SK-N-SH treated with all-trans-retinoic acid at 6 μM for 48 hours (cell line): ENCODE measurements around the gene CD86.

ENCODE experiments used
- ATAC-seq: fragments of 200-7000 bp; cut with Tn5 transposase; 3 replicates; pipeline ENCODE4 v1.9.1; 2020; ENCODE audit warnings: mild to moderate bottlenecking, moderate library complexity
- BACH2 ChIP-seq: fragments of 250-450 bp; sonication (Bioruptor Pico); IDR thresholded peaks from 2 replicates; pipeline ENCODE4 v1.9.0; 2021; ENCODE audit warnings: mild to moderate bottlenecking, borderline replicate concordance
- CSDC2 ChIP-seq: fragments of 250-450 bp; sonication (Bioruptor Pico); IDR thresholded peaks from 2 replicates; pipeline ENCODE4 v1.5.0; 2020; ENCODE audit warnings: mild to moderate bottlenecking, moderate library complexity
- ESRRG ChIP-seq: fragments of 250-450 bp; sonication (Bioruptor Pico); IDR thresholded peaks from 2 replicates; pipeline ENCODE4 v1.6.1; 2021; ENCODE audit warnings: mild to moderate bottlenecking
- ISL1 ChIP-seq: fragments of 250-450 bp; sonication (Bioruptor Pico); IDR thresholded peaks from 2 replicates; pipeline ENCODE4 v2.1.2; 2022; ENCODE audit warnings: mild to moderate bottlenecking, moderate library complexity
- OSR1 ChIP-seq: fragments of 250-450 bp; sonication (Bioruptor Pico); IDR thresholded peaks from 2 replicates; pipeline ENCODE4 v1.8.0; 2022; ENCODE audit warnings: moderate library complexity, mild to moderate bottlenecking, inconsistent platforms
- PPARA ChIP-seq: fragments of 250-450 bp; sonication (Bioruptor Pico); IDR thresholded peaks from 2 replicates; pipeline ENCODE4 v1.5.0; 2020; ENCODE audit warnings: mild to moderate bottlenecking, borderline replicate concordance
- RARB ChIP-seq: fragments of 250-450 bp; sonication (Bioruptor Pico); IDR thresholded peaks from 2 replicates; pipeline ENCODE4 v1.8.0; 2021; ENCODE audit warnings: mild to moderate bottlenecking, moderate library complexity
- SNAI2 ChIP-seq: fragments of 250-450 bp; sonication (Bioruptor Pico); IDR thresholded peaks from 2 replicates; pipeline ENCODE4 v1.5.0; 2020; ENCODE audit warnings: mild to moderate bottlenecking, moderate library complexity
- TCF4 ChIP-seq: fragments of 250-450 bp; sonication (Bioruptor Pico); IDR thresholded peaks from 2 replicates; pipeline ENCODE4 v1.8.0; 2021; ENCODE audit warnings: mild to moderate bottlenecking, moderate library complexity, borderline replicate concordance
- TOX ChIP-seq: fragments of 250-450 bp; sonication (Bioruptor Pico); IDR thresholded peaks from 2 replicates; pipeline ENCODE4 v1.8.0; 2021; ENCODE audit warnings: mild to moderate bottlenecking, moderate library complexity, borderline replicate concordance
- ZC3H10 ChIP-seq: fragments of 250-450 bp; sonication (Bioruptor Pico); IDR thresholded peaks from 2 replicates; pipeline ENCODE4 v1.5.1; 2021; ENCODE audit warnings: mild to moderate bottlenecking, moderate library complexity
- ZFP3 ChIP-seq: fragments of 250-450 bp; sonication (Bioruptor Pico); IDR thresholded peaks from 2 replicates; pipeline ENCODE4 v1.5.0; 2020; ENCODE audit warnings: mild to moderate bottlenecking, moderate library complexity
- ZNF565 ChIP-seq: fragments of 450-650 bp; formaldehyde crosslinking; conservative IDR thresholded peaks from 2 replicates; pipeline ENCODE4 v1.5.0; 2020; ENCODE audit warnings: low read depth, mild to moderate bottlenecking, moderate library complexity
- ZNF70 ChIP-seq: fragments of 450-650 bp; formaldehyde crosslinking; IDR thresholded peaks from 2 replicates; pipeline ENCODE4 v1.5.0; 2020; ENCODE audit warnings: mild to moderate bottlenecking, moderate library complexity
- TF ChIP-seq, protein P1 (sequence below): fragments of 250-450 bp; sonication (Bioruptor Pico); IDR thresholded peaks from 2 replicates; pipeline ENCODE4 v1.8.0; 2021; ENCODE audit warnings: low read depth, mild to moderate bottlenecking, moderate library complexity, borderline replicate concordance
- TF ChIP-seq, protein P2 (sequence below): fragments of 250-450 bp; sonication (Bioruptor Pico); IDR thresholded peaks from 2 replicates; pipeline ENCODE4 v1.8.0; 2020; ENCODE audit warnings: mild to moderate bottlenecking, moderate library complexity, borderline replicate concordance
- TF ChIP-seq, protein P3 (sequence below): fragments of 250-450 bp; sonication (Bioruptor Pico); IDR thresholded peaks from 2 replicates; pipeline ENCODE4 v1.5.1; 2020; ENCODE audit warnings: low read depth, mild to moderate bottlenecking, moderate library complexity
- TF ChIP-seq, protein P4 (sequence below): fragments of 250-450 bp; sonication (Bioruptor Pico); IDR thresholded peaks from 2 replicates; pipeline ENCODE4 v1.5.1; 2021; ENCODE audit warnings: mild to moderate bottlenecking, moderate library complexity

The CD86 gene

DNA sequence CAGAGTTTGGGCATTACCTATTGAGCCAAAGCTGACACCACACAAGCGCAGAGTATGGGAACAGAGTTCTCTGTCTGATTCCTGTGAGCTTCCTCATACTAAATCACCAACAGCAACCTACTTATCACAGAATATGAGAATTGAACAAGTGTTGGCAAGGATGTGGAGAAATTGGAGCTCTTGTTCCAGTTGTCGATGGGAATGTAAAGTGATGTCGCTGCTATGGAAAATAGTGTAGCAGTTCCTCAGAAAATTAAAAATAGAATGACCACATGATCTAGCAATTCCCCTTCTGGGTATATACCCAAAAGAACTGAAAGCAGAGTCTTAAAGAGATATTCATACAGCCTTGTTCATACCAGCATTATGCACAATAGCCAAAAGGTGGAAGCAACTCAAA is 33.4 kb downstream of the CD86 start:
- TF ChIP-seq TCF4 (no peak), OSR1 (CRISPR knock-in tag) (no peak), ZFP3 (CRISPR knock-in tag) (no peak), TOX (CRISPR knock-in tag) (no peak), CSDC2 (CRISPR knock-in tag) (no peak), ZNF70 (no peak), BACH2 (CRISPR knock-in tag) (no peak), ZNF565 (CRISPR knock-in tag) (no peak), ISL1 (no peak), SNAI2 (CRISPR knock-in tag) (no peak), ESRRG (CRISPR knock-in tag) (no peak), PPARA (CRISPR knock-in tag) (no peak), ZC3H10 (CRISPR knock-in tag) (no peak), RARB (CRISPR knock-in tag) (no peak)
- TF ChIP-seq, protein P1, sequence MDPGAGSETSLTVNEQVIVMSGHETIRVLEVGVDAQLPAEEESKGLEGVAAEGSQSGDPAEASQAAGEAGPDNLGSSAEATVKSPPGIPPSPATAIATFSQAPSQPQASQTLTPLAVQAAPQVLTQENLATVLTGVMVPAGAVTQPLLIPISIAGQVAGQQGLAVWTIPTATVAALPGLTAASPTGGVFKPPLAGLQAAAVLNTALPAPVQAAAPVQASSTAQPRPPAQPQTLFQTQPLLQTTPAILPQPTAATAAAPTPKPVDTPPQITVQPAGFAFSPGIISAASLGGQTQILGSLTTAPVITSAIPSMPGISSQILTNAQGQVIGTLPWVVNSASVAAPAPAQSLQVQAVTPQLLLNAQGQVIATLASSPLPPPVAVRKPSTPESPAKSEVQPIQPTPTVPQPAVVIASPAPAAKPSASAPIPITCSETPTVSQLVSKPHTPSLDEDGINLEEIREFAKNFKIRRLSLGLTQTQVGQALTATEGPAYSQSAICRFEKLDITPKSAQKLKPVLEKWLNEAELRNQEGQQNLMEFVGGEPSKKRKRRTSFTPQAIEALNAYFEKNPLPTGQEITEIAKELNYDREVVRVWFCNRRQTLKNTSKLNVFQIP (CRISPR knock-in tag), result no peak
- TF ChIP-seq, protein P2, sequence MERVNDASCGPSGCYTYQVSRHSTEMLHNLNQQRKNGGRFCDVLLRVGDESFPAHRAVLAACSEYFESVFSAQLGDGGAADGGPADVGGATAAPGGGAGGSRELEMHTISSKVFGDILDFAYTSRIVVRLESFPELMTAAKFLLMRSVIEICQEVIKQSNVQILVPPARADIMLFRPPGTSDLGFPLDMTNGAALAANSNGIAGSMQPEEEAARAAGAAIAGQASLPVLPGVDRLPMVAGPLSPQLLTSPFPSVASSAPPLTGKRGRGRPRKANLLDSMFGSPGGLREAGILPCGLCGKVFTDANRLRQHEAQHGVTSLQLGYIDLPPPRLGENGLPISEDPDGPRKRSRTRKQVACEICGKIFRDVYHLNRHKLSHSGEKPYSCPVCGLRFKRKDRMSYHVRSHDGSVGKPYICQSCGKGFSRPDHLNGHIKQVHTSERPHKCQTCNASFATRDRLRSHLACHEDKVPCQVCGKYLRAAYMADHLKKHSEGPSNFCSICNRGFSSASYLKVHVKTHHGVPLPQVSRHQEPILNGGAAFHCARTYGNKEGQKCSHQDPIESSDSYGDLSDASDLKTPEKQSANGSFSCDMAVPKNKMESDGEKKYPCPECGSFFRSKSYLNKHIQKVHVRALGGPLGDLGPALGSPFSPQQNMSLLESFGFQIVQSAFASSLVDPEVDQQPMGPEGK, result no peak
- TF ChIP-seq, protein P3, sequence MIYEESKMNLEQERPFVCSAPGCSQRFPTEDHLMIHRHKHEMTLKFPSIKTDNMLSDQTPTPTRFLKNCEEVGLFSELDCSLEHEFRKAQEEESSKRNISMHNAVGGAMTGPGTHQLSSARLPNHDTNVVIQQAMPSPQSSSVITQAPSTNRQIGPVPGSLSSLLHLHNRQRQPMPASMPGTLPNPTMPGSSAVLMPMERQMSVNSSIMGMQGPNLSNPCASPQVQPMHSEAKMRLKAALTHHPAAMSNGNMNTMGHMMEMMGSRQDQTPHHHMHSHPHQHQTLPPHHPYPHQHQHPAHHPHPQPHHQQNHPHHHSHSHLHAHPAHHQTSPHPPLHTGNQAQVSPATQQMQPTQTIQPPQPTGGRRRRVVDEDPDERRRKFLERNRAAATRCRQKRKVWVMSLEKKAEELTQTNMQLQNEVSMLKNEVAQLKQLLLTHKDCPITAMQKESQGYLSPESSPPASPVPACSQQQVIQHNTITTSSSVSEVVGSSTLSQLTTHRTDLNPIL (CRISPR knock-in tag), result no peak
- TF ChIP-seq, protein P4, sequence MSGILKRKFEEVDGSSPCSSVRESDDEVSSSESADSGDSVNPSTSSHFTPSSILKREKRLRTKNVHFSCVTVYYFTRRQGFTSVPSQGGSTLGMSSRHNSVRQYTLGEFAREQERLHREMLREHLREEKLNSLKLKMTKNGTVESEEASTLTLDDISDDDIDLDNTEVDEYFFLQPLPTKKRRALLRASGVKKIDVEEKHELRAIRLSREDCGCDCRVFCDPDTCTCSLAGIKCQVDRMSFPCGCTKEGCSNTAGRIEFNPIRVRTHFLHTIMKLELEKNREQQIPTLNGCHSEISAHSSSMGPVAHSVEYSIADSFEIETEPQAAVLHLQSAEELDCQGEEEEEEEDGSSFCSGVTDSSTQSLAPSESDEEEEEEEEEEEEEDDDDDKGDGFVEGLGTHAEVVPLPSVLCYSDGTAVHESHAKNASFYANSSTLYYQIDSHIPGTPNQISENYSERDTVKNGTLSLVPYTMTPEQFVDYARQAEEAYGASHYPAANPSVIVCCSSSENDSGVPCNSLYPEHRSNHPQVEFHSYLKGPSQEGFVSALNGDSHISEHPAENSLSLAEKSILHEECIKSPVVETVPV (CRISPR knock-in tag), result no peak
- no peak for ATAC-seq

DNA sequence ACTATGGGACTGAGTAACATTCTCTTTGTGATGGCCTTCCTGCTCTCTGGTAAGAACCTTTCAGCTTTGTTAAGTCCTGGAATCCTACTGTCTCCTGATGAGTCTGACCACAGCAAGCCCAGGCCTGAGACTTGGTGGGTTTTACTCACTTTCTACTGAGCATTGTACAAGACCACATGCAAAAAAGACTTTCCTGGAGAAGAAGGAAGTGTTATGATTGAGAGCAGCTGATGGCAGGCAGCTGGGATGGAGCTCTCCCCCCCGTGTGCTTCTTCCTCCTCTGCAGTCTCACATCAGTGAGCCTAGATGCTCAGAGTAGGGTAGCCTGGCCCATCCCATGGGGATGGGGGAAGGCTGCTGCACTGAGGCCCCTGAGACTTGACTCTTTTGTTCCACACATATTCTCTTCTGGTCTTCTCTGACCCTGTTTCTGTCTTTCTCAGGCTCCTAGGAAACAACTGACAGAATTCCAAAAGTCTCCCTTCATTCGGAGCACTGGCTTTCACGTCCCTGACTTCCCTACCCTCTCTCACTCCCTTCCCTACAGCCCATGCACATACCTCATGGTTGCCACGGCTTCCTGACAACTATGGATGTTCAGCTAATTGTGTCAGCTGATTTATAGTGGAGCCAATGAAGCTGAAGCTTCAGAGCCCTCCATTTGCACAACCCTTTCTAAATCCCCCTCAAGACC is 36.6 kb downstream of the CD86 start:
- TF ChIP-seq, protein P4 (CRISPR knock-in tag), result no peak
- no peak for TF ChIP-seq ZFP3 (CRISPR knock-in tag)
- TF ChIP-seq, protein P3 (CRISPR knock-in tag), result no peak
- TF ChIP-seq, protein P2, result no peak

More for the DNA sequence above, 36.6 kb downstream of the CD86 start:
- ATAC-seq, result no peak
